H1 (cell line): Measurements from ENCODE around the gene KCNIP3. TPM values are rescaled to one million over a fixed set of nuclear protein-coding genes. Genes with fewer than 3 reads are reported as not detected.

Source experiments
- ASH2L ChIP-seq: fragments of 200-600, 300-600 bp; sonication (generic); IDR thresholded peaks from one replicate; pipeline ENCODE4 v1.7.1; 2017; ENCODE audit warnings: low read length
- CEBPB ChIP-seq: IDR thresholded peaks from 2 replicates; pipeline ENCODE4 v1.6.1; 2012; ENCODE audit warnings: low read depth, low read length
- PHF8 ChIP-seq: fragments of 200-600 bp; sonication (generic); conservative IDR thresholded peaks from 2 replicates; pipeline ENCODE4 v1.7.1; 2012; ENCODE audit warnings: low read depth, mild to moderate bottlenecking, inconsistent platforms, low read length, moderate library complexity
- SIX5 ChIP-seq: IDR thresholded peaks from 2 replicates; pipeline ENCODE4 v1.6.1; 2011; ENCODE audit warnings: mild to moderate bottlenecking, low read depth, low read length
- SP4 ChIP-seq: IDR thresholded peaks from 2 replicates; pipeline ENCODE4 v1.6.1; 2012; ENCODE audit warnings: low read length, inconsistent platforms
- SRF ChIP-seq: IDR thresholded peaks from 2 replicates; pipeline ENCODE4 v1.6.1; 2011; ENCODE audit warnings: mild to moderate bottlenecking, low read depth, low read length, moderate library complexity
- TEAD4 ChIP-seq: IDR thresholded peaks from 2 replicates; pipeline ENCODE4 v1.6.1; 2012; ENCODE audit warnings: low read depth, low read length, inconsistent platforms, mixed read lengths
- polyA plus RNA-seq, 7 experiments: library from polyadenylated mRNA; depleted of rRNA in 3 of 7; stranded (reverse) in 5 of 7; unstranded in 2 of 7; fragments of >200 nt in 5 of 7; fragments of 200-250 nt in 2 of 7; gene quantifications; 1 replicate in 5 of 7; 2 replicates in 1 of 7; 4 replicates in 1 of 7; pipeline versions ENCODE4 v1.2.1 to v1.2.3, GENCODE V29; 2011 to 2013; ENCODE audit warnings: missing spikeins in 2 of 7, mixed read lengths in 2 of 7
- total RNA-seq: library from RNA; stranded (reverse); fragmentation: NEBNext Ultra II Directional; extraction: Animal tissue kit (Norgen Biotek cat#: 25700); gene quantifications from 2 replicates; pipeline ENCODE4 v1.2.1, GENCODE V29; 2021
- TF ChIP-seq, protein P1 (sequence below): fragments of 300-600 bp; sonication (generic); IDR thresholded peaks from 2 replicates; pipeline ENCODE4 v1.7.1; 2012; ENCODE audit warnings: low read length, moderate library complexity, mild to moderate bottlenecking, inconsistent platforms; ENCODE audit not compliant: insufficient replicate concordance
- TF ChIP-seq, protein P2 (sequence below), 3 experiments: IDR thresholded peaks; 1 replicate in 2 of 3; 2 replicates in 1 of 3; pipeline versions ENCODE4 v1.5.1 to v1.6.1; 2011; ENCODE audit warnings: low read length in 3 of 3, mild to moderate bottlenecking in 3 of 3, inconsistent platforms in 2 of 3, low read depth in 1 of 3, moderate library complexity in 1 of 3; ENCODE audit not compliant: insufficient read depth in 1 of 3; ENCODE audit errors: control extremely low read depth in 1 of 3

KCNIP3 gene
- total and polyA plus RNA-seq, 2 of the 8 experiments (the other 6 are each of a cell fraction or from before 2014, with no cell fraction given) = 0.33 to 1.9 TPM

DNA sequence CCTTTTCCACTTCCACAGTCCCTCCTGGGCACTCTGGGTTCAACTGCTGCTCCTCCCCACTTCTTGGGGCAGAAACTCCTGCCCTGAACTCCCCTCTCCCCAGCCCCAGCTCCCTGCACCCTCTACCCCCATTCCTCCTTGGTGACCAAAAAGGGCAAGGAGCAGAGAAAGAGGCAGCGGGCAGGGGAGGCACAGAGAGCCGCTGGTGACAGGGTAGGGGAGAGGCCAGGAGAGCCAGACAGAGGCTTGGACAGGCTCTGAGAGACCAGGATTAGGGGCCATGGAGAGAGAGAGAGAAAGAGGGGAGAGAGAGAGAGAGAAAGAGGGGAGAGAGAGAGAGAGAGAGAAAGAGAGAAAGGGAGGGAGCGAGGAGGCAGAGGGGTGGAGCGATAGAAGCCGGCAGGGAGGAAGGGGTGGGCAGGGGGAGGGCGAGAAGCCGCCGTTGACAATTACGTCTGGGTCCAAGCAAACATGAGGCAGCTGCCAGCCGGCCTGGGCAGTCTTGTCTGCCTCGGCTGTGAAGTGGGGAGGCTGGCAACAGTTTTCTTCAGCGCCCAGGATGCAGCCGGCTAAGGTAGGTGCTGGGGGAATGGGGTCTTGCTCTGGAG lies at the start of gene KCNIP3 (continued):
- TF ChIP-seq, protein P1, sequence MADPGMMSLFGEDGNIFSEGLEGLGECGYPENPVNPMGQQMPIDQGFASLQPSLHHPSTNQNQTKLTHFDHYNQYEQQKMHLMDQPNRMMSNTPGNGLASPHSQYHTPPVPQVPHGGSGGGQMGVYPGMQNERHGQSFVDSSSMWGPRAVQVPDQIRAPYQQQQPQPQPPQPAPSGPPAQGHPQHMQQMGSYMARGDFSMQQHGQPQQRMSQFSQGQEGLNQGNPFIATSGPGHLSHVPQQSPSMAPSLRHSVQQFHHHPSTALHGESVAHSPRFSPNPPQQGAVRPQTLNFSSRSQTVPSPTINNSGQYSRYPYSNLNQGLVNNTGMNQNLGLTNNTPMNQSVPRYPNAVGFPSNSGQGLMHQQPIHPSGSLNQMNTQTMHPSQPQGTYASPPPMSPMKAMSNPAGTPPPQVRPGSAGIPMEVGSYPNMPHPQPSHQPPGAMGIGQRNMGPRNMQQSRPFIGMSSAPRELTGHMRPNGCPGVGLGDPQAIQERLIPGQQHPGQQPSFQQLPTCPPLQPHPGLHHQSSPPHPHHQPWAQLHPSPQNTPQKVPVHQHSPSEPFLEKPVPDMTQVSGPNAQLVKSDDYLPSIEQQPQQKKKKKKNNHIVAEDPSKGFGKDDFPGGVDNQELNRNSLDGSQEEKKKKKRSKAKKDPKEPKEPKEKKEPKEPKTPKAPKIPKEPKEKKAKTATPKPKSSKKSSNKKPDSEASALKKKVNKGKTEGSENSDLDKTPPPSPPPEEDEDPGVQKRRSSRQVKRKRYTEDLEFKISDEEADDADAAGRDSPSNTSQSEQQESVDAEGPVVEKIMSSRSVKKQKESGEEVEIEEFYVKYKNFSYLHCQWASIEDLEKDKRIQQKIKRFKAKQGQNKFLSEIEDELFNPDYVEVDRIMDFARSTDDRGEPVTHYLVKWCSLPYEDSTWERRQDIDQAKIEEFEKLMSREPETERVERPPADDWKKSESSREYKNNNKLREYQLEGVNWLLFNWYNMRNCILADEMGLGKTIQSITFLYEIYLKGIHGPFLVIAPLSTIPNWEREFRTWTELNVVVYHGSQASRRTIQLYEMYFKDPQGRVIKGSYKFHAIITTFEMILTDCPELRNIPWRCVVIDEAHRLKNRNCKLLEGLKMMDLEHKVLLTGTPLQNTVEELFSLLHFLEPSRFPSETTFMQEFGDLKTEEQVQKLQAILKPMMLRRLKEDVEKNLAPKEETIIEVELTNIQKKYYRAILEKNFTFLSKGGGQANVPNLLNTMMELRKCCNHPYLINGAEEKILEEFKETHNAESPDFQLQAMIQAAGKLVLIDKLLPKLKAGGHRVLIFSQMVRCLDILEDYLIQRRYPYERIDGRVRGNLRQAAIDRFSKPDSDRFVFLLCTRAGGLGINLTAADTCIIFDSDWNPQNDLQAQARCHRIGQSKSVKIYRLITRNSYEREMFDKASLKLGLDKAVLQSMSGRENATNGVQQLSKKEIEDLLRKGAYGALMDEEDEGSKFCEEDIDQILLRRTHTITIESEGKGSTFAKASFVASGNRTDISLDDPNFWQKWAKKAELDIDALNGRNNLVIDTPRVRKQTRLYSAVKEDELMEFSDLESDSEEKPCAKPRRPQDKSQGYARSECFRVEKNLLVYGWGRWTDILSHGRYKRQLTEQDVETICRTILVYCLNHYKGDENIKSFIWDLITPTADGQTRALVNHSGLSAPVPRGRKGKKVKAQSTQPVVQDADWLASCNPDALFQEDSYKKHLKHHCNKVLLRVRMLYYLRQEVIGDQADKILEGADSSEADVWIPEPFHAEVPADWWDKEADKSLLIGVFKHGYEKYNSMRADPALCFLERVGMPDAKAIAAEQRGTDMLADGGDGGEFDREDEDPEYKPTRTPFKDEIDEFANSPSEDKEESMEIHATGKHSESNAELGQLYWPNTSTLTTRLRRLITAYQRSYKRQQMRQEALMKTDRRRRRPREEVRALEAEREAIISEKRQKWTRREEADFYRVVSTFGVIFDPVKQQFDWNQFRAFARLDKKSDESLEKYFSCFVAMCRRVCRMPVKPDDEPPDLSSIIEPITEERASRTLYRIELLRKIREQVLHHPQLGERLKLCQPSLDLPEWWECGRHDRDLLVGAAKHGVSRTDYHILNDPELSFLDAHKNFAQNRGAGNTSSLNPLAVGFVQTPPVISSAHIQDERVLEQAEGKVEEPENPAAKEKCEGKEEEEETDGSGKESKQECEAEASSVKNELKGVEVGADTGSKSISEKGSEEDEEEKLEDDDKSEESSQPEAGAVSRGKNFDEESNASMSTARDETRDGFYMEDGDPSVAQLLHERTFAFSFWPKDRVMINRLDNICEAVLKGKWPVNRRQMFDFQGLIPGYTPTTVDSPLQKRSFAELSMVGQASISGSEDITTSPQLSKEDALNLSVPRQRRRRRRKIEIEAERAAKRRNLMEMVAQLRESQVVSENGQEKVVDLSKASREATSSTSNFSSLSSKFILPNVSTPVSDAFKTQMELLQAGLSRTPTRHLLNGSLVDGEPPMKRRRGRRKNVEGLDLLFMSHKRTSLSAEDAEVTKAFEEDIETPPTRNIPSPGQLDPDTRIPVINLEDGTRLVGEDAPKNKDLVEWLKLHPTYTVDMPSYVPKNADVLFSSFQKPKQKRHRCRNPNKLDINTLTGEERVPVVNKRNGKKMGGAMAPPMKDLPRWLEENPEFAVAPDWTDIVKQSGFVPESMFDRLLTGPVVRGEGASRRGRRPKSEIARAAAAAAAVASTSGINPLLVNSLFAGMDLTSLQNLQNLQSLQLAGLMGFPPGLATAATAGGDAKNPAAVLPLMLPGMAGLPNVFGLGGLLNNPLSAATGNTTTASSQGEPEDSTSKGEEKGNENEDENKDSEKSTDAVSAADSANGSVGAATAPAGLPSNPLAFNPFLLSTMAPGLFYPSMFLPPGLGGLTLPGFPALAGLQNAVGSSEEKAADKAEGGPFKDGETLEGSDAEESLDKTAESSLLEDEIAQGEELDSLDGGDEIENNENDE = no peak
- TF ChIP-seq TEAD4 (no peak), PHF8 (no peak), SRF (no peak), ASH2L (no peak), CEBPB (no peak), SP4 (no peak), SIX5 (no peak)
- TF ChIP-seq, protein P2, sequence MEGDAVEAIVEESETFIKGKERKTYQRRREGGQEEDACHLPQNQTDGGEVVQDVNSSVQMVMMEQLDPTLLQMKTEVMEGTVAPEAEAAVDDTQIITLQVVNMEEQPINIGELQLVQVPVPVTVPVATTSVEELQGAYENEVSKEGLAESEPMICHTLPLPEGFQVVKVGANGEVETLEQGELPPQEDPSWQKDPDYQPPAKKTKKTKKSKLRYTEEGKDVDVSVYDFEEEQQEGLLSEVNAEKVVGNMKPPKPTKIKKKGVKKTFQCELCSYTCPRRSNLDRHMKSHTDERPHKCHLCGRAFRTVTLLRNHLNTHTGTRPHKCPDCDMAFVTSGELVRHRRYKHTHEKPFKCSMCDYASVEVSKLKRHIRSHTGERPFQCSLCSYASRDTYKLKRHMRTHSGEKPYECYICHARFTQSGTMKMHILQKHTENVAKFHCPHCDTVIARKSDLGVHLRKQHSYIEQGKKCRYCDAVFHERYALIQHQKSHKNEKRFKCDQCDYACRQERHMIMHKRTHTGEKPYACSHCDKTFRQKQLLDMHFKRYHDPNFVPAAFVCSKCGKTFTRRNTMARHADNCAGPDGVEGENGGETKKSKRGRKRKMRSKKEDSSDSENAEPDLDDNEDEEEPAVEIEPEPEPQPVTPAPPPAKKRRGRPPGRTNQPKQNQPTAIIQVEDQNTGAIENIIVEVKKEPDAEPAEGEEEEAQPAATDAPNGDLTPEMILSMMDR (IDR thresholded peaks at IDR 0.05; ENCODE audit: control extremely low read depth in 1 of 3, insufficient read depth in 1 of 3, low read depth in 1 of 3, low read length in 3 of 3) = no peak
